ENCODE results near the gene DELE1.

DELE1 gene

DNA sequence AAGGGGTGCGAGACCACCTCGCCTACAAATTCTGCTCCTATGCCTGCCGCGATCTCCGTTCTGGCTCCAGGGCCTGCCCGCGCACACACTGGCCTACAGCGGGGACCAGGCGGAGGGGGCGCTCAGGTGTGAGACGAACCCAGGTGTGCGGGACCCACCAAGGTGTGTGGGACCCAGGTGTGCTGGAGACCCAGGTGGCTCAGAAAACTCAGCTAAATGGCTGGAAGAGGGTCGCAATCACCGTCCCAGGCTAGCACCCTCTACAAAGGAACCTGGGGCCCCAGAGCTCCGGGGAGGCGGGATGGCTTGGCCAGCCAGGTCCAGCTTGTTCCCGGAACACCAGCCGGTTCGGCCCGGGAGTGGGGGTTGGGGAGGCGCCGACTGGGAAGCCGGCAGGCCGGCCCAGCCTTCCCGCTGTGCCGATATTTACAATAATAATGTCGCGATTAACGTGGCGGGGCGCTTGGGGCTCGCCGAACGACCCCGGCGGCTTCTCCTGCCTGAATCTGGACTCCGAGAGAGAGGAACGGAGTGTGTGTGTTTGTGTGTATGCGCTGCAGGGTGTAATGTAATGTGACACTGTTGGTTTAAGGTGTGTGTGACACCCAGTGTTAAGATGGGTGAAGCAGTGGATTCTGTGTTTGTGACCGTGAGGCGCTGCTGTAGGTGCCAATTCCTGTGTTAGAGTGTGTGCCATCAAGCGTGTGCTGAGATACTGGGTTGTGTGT is 46.9 kb upstream of the DELE1 start:
- H3K27me3 ChIP-seq (replicated peaks in 2 of 5; ENCODE audit: control insufficient read depth in 4 of 5, insufficient read depth in 5 of 5, low read length in 4 of 5): peaks cover 6 to 93% (median 42%) of the 10 kb centered on the region in 5 experiments
- ChIA-PET CTCF (interaction anchor here (1.2 to 10.8 kb wide), 5 partner anchors 32 to 182 kb away, joined by 3 to 108 read pairs (median 28); no protein-coding TSS in a partner anchor), POLR2A (no interaction called here)
- H3K4me3 ChIP-seq (ENCODE audit: control insufficient read depth in 1 of 7, extremely low read depth in 1 of 7, insufficient read depth in 4 of 7, low read depth in 2 of 7, low read length in 6 of 7): peak overlapping the region in 3 of 7 experiments; percentile 19 to 46 (median 31)
- H3K4me1 ChIP-seq (ENCODE audit: control extremely low read depth in 1 of 4, control insufficient read depth in 4 of 4, insufficient read depth in 4 of 4, low read length in 3 of 4): peaks cover 0 to 40% (median 28%) of the 10 kb centered on the region in 4 experiments
- no peak overlapping the region for H3K27ac ChIP-seq (ENCODE audit: insufficient read depth in 1 of 2, low read depth in 1 of 2, low read length in 2 of 2, poor library complexity in 1 of 2, severe bottlenecking in 2 of 2)
- 4% methylated on average over 35 of the region's 42 CpGs for WGBS (ENCODE audit: insufficient coverage)
- no peaks in the 10 kb centered on the region for H3K36me3 ChIP-seq (ENCODE audit: control insufficient read depth in 4 of 4, insufficient read depth in 4 of 4, low read length in 3 of 4)
- peak in 1 of 3 donors; percentile 21 for DNase-seq
- H3K9me3 ChIP-seq (ENCODE audit: control extremely low read depth in 1 of 5, control insufficient read depth in 4 of 5, insufficient read depth in 2 of 5, low read depth in 1 of 5, low read length in 4 of 5): no peaks in the 10 kb centered on the region

DNA sequence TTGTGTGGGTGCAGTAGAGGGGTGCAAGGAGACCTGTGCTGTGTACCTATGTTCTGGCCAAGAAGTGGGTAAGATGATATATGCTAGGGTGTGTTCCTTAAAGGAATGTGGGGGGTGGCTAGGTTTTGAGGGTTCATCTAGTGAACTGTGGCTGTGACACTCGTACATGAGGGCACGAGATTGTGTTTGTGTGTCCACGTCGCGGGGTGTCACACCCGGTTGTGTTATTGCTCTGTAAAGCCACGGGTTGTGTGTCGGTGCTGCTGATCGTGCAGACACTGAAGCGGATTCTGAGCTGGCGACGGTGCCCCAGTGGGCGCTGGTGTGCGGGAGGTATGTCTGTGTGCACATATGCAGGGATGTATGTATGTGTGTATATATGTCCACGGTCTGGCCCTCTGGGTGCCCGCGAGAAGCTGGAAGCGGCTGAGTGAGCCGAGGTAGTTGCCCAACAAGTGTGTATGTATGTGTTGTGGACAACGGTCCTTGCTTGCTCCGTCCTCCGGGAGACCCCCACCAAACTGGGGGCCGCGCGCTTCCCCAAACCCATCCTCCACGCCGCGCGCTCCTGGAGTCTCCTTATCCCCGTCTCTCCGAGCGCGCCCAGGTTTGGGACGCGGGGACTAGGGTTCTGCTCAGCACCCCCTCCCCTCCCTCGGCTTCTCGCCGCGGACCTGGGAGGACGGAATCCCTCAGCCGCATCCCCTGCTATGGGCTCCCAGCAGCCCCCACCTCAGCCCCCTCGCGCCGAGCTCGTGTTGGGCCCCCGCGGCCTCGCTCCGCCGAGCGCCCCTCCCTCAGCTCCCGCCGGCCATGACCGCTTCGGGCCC is 46.1 kb upstream of the DELE1 start:
- peak in 2 of 3 donors; percentile 35 to 51 for DNase-seq
- ChIA-PET POLR2A (interaction anchor here (0.6 kb wide), 1 partner anchor 177 kb away, joined by 3 read pairs; no protein-coding TSS in a partner anchor), CTCF (interaction anchor here (1.1 to 10.8 kb wide), 16 partner anchors 10 to 224 kb away, joined by 3 to 108 read pairs (median 6); no protein-coding TSS in a partner anchor)
- Histone ChIP-seq H3K4me1 (ENCODE audit: control extremely low read depth in 1 of 4, control insufficient read depth in 4 of 4, insufficient read depth in 4 of 4, low read length in 3 of 4) (peaks cover 0 to 40% (median 28%) of the 10 kb centered on the region in 4 experiments), H3K36me3 (ENCODE audit: control insufficient read depth in 4 of 4, insufficient read depth in 4 of 4, low read length in 3 of 4) (no peaks in the 10 kb centered on the region), H3K9me3 (ENCODE audit: control extremely low read depth in 1 of 5, control insufficient read depth in 4 of 5, insufficient read depth in 2 of 5, low read depth in 1 of 5, low read length in 4 of 5) (no peaks in the 10 kb centered on the region), H3K4me3 (ENCODE audit: control insufficient read depth in 1 of 7, extremely low read depth in 1 of 7, insufficient read depth in 4 of 7, low read depth in 2 of 7, low read length in 6 of 7) (peak overlapping the region in 4 of 7 experiments; percentile 33 to 57 (median 46)), H3K27ac (ENCODE audit: insufficient read depth in 1 of 2, low read depth in 1 of 2, low read length in 2 of 2, poor library complexity in 1 of 2, severe bottlenecking in 2 of 2) (no peak overlapping the region), H3K27me3 (replicated peaks in 2 of 5; ENCODE audit: control insufficient read depth in 4 of 5, insufficient read depth in 5 of 5, low read length in 4 of 5) (peaks cover 6 to 94% (median 49%) of the 10 kb centered on the region in 5 experiments)
- 3% methylated on average over 53 of the region's 55 CpGs for WGBS (ENCODE audit: insufficient coverage)

DNA sequence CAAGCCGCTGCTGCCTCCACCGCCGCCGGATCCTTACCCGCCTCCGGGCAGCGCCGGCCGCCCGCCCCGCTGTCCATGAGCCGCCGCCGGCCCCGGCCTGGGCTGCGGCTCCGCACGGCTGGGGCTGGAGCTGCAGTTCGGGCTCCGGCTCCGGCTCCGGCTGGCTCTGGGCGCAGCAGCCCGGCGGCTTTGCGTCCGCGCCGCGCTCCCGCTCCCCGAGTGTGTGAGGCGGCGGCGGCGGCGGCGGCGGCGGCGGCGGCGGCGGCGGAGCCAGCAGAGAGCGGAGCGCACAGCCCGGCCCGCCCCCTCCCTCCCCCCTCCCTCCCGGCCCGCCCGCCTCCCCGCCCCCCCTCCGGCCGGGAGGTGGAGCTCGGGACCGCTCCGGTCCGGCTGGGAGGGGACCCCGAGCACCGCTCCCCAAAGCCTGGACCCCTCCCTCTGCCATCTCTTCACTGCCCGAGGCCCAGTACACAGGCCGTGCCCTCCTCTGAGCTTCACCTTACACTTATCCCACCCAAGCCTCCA is 45.4 kb upstream of the DELE1 start, which contains the start of gene PCDH1:
Gene PCDH1 (minus strand): TSS at position 225 of the 525 bp plus-strand sequence. CDS start 148 bp downstream, at position 77.
- Histone ChIP-seq H3K27me3 (replicated peaks in 2 of 5; ENCODE audit: control insufficient read depth in 4 of 5, insufficient read depth in 5 of 5, low read length in 4 of 5) (peaks cover 6 to 96% (median 53%) of the 10 kb centered on the region in 5 experiments), H3K27ac (ENCODE audit: insufficient read depth in 1 of 2, low read depth in 1 of 2, low read length in 2 of 2, poor library complexity in 1 of 2, severe bottlenecking in 2 of 2) (no peak within 1 kb of the TSS), H3K4me1 (ENCODE audit: control extremely low read depth in 1 of 4, control insufficient read depth in 4 of 4, insufficient read depth in 4 of 4, low read length in 3 of 4) (peaks cover 0 to 40% (median 30%) of the 10 kb centered on the region in 4 experiments), H3K36me3 (ENCODE audit: control insufficient read depth in 4 of 4, insufficient read depth in 4 of 4, low read length in 3 of 4) (no peaks in the 10 kb centered on the region), H3K4me3 (ENCODE audit: control insufficient read depth in 1 of 7, extremely low read depth in 1 of 7, insufficient read depth in 4 of 7, low read depth in 2 of 7, low read length in 6 of 7) (peak within 1 kb of the TSS in 4 of 7 experiments; percentile 33 to 60 (median 46)), H3K9me3 (ENCODE audit: control extremely low read depth in 1 of 5, control insufficient read depth in 4 of 5, insufficient read depth in 2 of 5, low read depth in 1 of 5, low read length in 4 of 5) (no peaks in the 10 kb centered on the region)
- ChIA-PET POLR2A (interaction anchor here (0.6 kb wide), 2 partner anchors 9 to 178 kb away, joined by 3 read pairs; no protein-coding TSS in a partner anchor), CTCF (interaction anchor here (1.0 to 10.8 kb wide), 29 partner anchors 10 to 748 kb away, joined by 3 to 108 read pairs (median 7); partner anchors contain the start of gene DELE1)
- 0% methylated on average over 20 of the region's 63 CpGs for WGBS (ENCODE audit: insufficient coverage)
- peak in 1 of 3 donors; percentile 36 for DNase-seq

DNA sequence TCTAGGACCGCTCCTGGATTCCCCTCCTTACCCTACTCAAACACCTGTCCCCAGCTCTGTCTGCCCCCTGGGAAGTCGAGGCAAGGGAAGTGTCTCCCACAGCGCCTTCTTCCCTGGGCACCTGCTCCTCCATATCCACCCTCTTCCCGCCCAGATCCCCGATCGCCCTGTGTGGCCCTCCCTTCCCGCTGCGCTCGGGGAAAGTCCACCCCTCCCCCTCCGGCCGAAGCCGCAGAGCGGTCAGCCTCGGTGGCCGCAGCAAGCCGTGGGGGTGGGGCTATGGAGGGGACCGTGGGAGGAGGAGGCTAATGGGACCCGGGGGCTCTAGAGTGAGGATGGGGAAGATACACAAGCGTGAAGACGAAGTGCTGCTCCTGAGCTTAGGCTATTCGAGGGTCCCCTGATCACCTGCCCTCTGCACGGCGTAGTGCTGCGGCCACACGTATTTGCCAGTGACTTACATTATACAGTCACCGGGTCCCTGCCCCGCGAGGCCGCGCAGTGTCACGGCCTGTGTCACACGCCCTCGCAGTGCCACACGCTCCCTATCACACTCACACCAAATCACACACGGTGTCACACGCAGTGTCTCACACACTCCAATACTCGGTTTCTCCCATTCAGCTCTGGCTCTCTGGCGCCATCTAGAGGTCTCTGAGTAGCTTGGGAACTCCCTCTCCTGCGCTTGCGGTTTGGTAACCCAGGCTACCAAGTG is 44.8 kb upstream of the DELE1 start:
- ChIA-PET CTCF (interaction anchor here (0.9 to 10.8 kb wide), 43 partner anchors 11 to 748 kb away, joined by 3 to 108 read pairs (median 5); partner anchors contain the start of genes DELE1 and PCDH12), POLR2A (interaction anchor here (0.6 kb wide), 1 partner anchor 10 kb away, joined by 3 read pairs; no protein-coding TSS in a partner anchor)
- Histone ChIP-seq H3K4me3 (ENCODE audit: control insufficient read depth in 1 of 7, extremely low read depth in 1 of 7, insufficient read depth in 4 of 7, low read depth in 2 of 7, low read length in 6 of 7) (peak overlapping the region in 3 of 7 experiments; percentile 30 to 60 (median 48)), H3K27me3 (replicated peaks in 2 of 5; ENCODE audit: control insufficient read depth in 4 of 5, insufficient read depth in 5 of 5, low read length in 4 of 5) (peaks cover 6 to 97% (median 54%) of the 10 kb centered on the region in 5 experiments), H3K36me3 (ENCODE audit: control insufficient read depth in 4 of 4, insufficient read depth in 4 of 4, low read length in 3 of 4) (no peaks in the 10 kb centered on the region), H3K9me3 (ENCODE audit: control extremely low read depth in 1 of 5, control insufficient read depth in 4 of 5, insufficient read depth in 2 of 5, low read depth in 1 of 5, low read length in 4 of 5) (no peaks in the 10 kb centered on the region), H3K27ac (ENCODE audit: insufficient read depth in 1 of 2, low read depth in 1 of 2, low read length in 2 of 2, poor library complexity in 1 of 2, severe bottlenecking in 2 of 2) (no peak overlapping the region), H3K4me1 (ENCODE audit: control extremely low read depth in 1 of 4, control insufficient read depth in 4 of 4, insufficient read depth in 4 of 4, low read length in 3 of 4) (peaks cover 0 to 40% (median 30%) of the 10 kb centered on the region in 4 experiments)
- peak; percentile 92 to 97 (median 95) for DNase-seq
- WGBS (ENCODE audit: insufficient coverage): 0% methylated on average over 27 of the region's 40 CpGs

DNA sequence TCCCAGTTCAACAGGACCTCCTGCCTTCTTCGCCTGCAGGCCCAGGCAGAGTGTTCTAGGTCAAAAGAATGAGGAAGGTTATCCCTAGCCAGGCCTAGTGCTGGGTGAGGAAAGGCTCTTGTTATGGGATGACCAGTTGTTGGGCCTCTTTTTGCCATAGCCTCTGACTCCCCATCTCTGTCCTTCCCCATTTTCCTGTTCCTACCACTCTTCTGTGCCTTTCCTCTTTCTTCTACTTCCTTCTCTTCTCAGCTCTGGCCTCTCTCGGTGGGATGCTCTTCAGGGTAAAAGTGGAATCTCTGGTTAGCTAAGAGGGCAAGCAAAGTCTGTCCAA is 44.3 kb upstream of the DELE1 start:
- CTCF ChIA-PET: interaction anchor here (0.8 to 10.8 kb wide), 40 partner anchors 11 to 747 kb away, joined by 3 to 108 read pairs (median 6); partner anchors contain the start of genes DELE1 and PCDH12
- no peak for DNase-seq
- WGBS (ENCODE audit: insufficient coverage): 0% methylated on average over 1 of the region's 2 CpGs
- POLR2A ChIA-PET: no interaction called here
- Histone ChIP-seq H3K9me3 (ENCODE audit: control extremely low read depth in 1 of 5, control insufficient read depth in 4 of 5, insufficient read depth in 2 of 5, low read depth in 1 of 5, low read length in 4 of 5) (no peaks in the 10 kb centered on the region), H3K4me3 (ENCODE audit: control insufficient read depth in 1 of 7, extremely low read depth in 1 of 7, insufficient read depth in 4 of 7, low read depth in 2 of 7, low read length in 6 of 7) (no peak overlapping the region), H3K27me3 (replicated peaks in 2 of 5; ENCODE audit: control insufficient read depth in 4 of 5, insufficient read depth in 5 of 5, low read length in 4 of 5) (peaks cover 6 to 97% (median 48%) of the 10 kb centered on the region in 5 experiments), H3K4me1 (ENCODE audit: control extremely low read depth in 1 of 4, control insufficient read depth in 4 of 4, insufficient read depth in 4 of 4, low read length in 3 of 4) (peaks cover 0 to 40% (median 30%) of the 10 kb centered on the region in 4 experiments), H3K36me3 (ENCODE audit: control insufficient read depth in 4 of 4, insufficient read depth in 4 of 4, low read length in 3 of 4) (no peaks in the 10 kb centered on the region), H3K27ac (ENCODE audit: insufficient read depth in 1 of 2, low read depth in 1 of 2, low read length in 2 of 2, poor library complexity in 1 of 2, severe bottlenecking in 2 of 2) (no peak overlapping the region)

All from common myeloid progenitor, CD34-positive (primary cell).